HG03575 (cell line): ENCODE results near the gene PALMD.

Experiments used
- ATAC-seq: cut with Tn5 transposase; IDR thresholded peaks from one replicate; pipeline ENCODE4 v1.9.1; 2021; ENCODE audit not compliant: unreplicated experiment, insufficient number of reproducible peaks, low FRiP score; ENCODE audit errors: extremely low read depth

PALMD gene

GRCh38 chr1:99655376-99655775, 9.5 kb downstream of the PALMD start:
- no peak for ATAC-seq

GRCh38 chr1:99656701-99657100, 10.8 kb downstream of the PALMD start:
- ATAC-seq = no peak

- ATAC-seq = no peak
Measured at GRCh38 chr1:99657213-99658030, 11.5 kb downstream of the PALMD start.

- ATAC-seq = no peak
Measured at GRCh38 chr1:99658031-99658290, 12.0 kb downstream of the PALMD start.

- ATAC-seq = no peak
Measured at GRCh38 chr1:99659755-99660210, 13.9 kb downstream of the PALMD start.

GRCh38 chr1:99660496-99660895, 14.6 kb downstream of the PALMD start:
- ATAC-seq = no peak

- no peak for ATAC-seq
Measured at GRCh38 chr1:99661780-99662179, 15.9 kb downstream of the PALMD start.

GRCh38 chr1:99662539-99663080, 16.7 kb downstream of the PALMD start:
- no peak for ATAC-seq

GRCh38 chr1:99663501-99663900, 17.6 kb downstream of the PALMD start:
- no peak for ATAC-seq

GRCh38 chr1:99665212-99665611, 19.3 kb downstream of the PALMD start:
- no peak for ATAC-seq

GRCh38 chr1:99669376-99669775, 23.5 kb downstream of the PALMD start:
- ATAC-seq = no peak

GRCh38 chr1:99669821-99670220, 23.9 kb downstream of the PALMD start:
- no peak for ATAC-seq

GRCh38 chr1:99670583-99670982, 24.7 kb downstream of the PALMD start:
- no peak for ATAC-seq

GRCh38 chr1:99672038-99672437, 26.1 kb downstream of the PALMD start:
- no peak for ATAC-seq

- ATAC-seq = no peak
Measured at GRCh38 chr1:99672530-99673213, 26.8 kb downstream of the PALMD start.

GRCh38 chr1:99673315-99673714, 27.4 kb downstream of the PALMD start:
- no peak for ATAC-seq

- no peak for ATAC-seq
Measured at GRCh38 chr1:99674115-99675064, 28.5 kb downstream of the PALMD start.

- no peak for ATAC-seq
Measured at GRCh38 chr1:99675292-99675691, 29.4 kb downstream of the PALMD start.

- no peak for ATAC-seq
Measured at GRCh38 chr1:99675994-99676393, 30.1 kb downstream of the PALMD start.
